GM12878 (cell line): ENCODE results near the gene PCLO. TPM values are rescaled to one million over a fixed set of nuclear protein-coding genes. Genes with fewer than 3 reads are reported as not detected.

ENCODE experiments used
- ATAC-seq: fragments of 200-7000 bp; cut with Tn5 transposase; 3 replicates; pipeline ENCODE4 v1.9.1; 2020; ENCODE audit warnings: mild to moderate bottlenecking, moderate library complexity
- BruUV-seq: library from RNA; stranded (reverse); fragments of 400-500 nt; replicated peaks from 2 replicates; lab custom pipeline; 2021; lab: Mats Ljungman, UMichigan
- CTCF ChIA-PET: fragments of 300-600 bp; sonication (Branson Sonifier 250); formaldehyde crosslinking; extraction: SDS; loops from one replicate; lab custom pipeline; 2021; ENCODE audit warnings: inconsistent platforms; lab: Yijun Ruan, JAX
- POLR2A ChIA-PET: fragments of 350-600 bp; formaldehyde crosslinking; extraction: SDS; loops from one replicate; lab custom pipeline; 2021; ENCODE audit warnings: inconsistent platforms; lab: Charles Lee
- RAD21 ChIA-PET: fragments of 300-600 bp; sonication (Branson Sonifier 250); formaldehyde crosslinking; loops from one replicate; lab custom pipeline; 2023; ENCODE audit warnings: antibody characterized with exemption; ENCODE audit not compliant: unreplicated experiment; lab: Charles Lee
- SMC1A ChIA-PET: fragments of 300-600 bp; sonication (Branson Sonifier 250); formaldehyde crosslinking; loops from one replicate; lab custom pipeline; 2023; ENCODE audit not compliant: unreplicated experiment, uncharacterized antibody; lab: Charles Lee
- DNase-seq: peaks from one replicate; pipeline ENCODE4 v3.0.0-alpha.2; 2011; ENCODE audit warnings: low read depth, low spot score
- FAIRE-seq: peaks from 3 replicates; lab custom pipeline; 2011; peaks lifted over from hg19 to GRCh38; lab: Jason Lieb, UNC
- H2AFZ ChIP-seq: 2 replicates; pipeline ENCODE4 v1.6.0; 2011; ENCODE audit warnings: low read depth, low read length, control low read depth; ENCODE audit not compliant: control insufficient read depth
- H3K27ac ChIP-seq: 2 replicates; pipeline ENCODE4 v1.5.1; 2011; ENCODE audit warnings: control low read depth; ENCODE audit not compliant: control insufficient read depth, insufficient read depth
- H3K27me3 ChIP-seq, 2 experiments: replicated peaks in 1 of 2; 2 replicates each; pipeline versions ENCODE4 v1.6.0 to v1.6.1; 2011; ENCODE audit warnings: low read length in 1 of 2; ENCODE audit not compliant: control insufficient read depth in 2 of 2, insufficient read depth in 2 of 2
- H3K36me3 ChIP-seq, 2 experiments: 2 replicates each; pipeline ENCODE4 v1.5.1; 2011; ENCODE audit warnings: low read length in 1 of 2; ENCODE audit not compliant: control insufficient read depth in 2 of 2, insufficient read depth in 2 of 2
- H3K4me1 ChIP-seq: 2 replicates; pipeline ENCODE4 v1.6.1; 2011; ENCODE audit warnings: mild to moderate bottlenecking, low read length, moderate library complexity, mixed read lengths; ENCODE audit not compliant: control insufficient read depth, insufficient read depth
- H3K4me2 ChIP-seq: 2 replicates; pipeline ENCODE4 v1.6.0; 2011; ENCODE audit warnings: control low read depth; ENCODE audit not compliant: control insufficient read depth, insufficient read depth
- H3K4me3 ChIP-seq: fragments of 200-600 bp; sonication (generic); 2 replicates; pipeline ENCODE4 v1.5.1; 2016
- H3K79me2 ChIP-seq: 2 replicates; pipeline ENCODE4 v1.6.0; 2011; ENCODE audit warnings: low read length; ENCODE audit not compliant: control insufficient read depth, insufficient read depth
- H3K9ac ChIP-seq: 2 replicates; pipeline ENCODE4 v1.8.0; 2011; ENCODE audit warnings: low read length, control low read depth, mixed read lengths; ENCODE audit not compliant: control insufficient read depth, insufficient read depth
- H3K9me3 ChIP-seq: replicated peaks from 3 replicates; pipeline ENCODE4 v1.5.1; 2011; ENCODE audit warnings: mild to moderate bottlenecking, low read length; ENCODE audit not compliant: control insufficient read depth, insufficient read depth
- H4K20me1 ChIP-seq: 2 replicates; pipeline ENCODE4 v1.6.0; 2011; ENCODE audit not compliant: control insufficient read depth, insufficient read depth
- CEBPZ ChIP-seq: fragments of 150-350 bp; IDR thresholded peaks from 2 replicates; pipeline ENCODE4 v1.6.1; 2016; ENCODE audit warnings: low read depth, low read length
- CHD4 ChIP-seq: fragments of 200-600 bp; sonication (generic); IDR thresholded peaks from 2 replicates; pipeline ENCODE4 v1.6.1; 2016; ENCODE audit warnings: mild to moderate bottlenecking
- CTCF ChIP-seq, 3 experiments: IDR thresholded peaks in 2 of 3; conservative IDR thresholded peaks in 1 of 3; 2 replicates each; pipeline ENCODE4 v1.5.1; 2011; ENCODE audit warnings: low read depth in 3 of 3, low read length in 3 of 3, mild to moderate bottlenecking in 3 of 3, control low read depth in 2 of 3, moderate library complexity in 2 of 3, inconsistent platforms in 1 of 3, mixed read lengths in 1 of 3; ENCODE audit not compliant: control insufficient read depth in 2 of 3, insufficient read depth in 1 of 3; ENCODE audit errors: extremely low read depth in 1 of 3
- IKZF1 ChIP-seq: fragments of 450-650 bp; conservative IDR thresholded peaks from 2 replicates; pipeline ENCODE4 v1.6.1; 2017; ENCODE audit warnings: antibody characterized with exemption, mild to moderate bottlenecking
- NFYA ChIP-seq: IDR thresholded peaks from 2 replicates; pipeline ENCODE4 v1.6.1; 2011; ENCODE audit warnings: low read depth, mild to moderate bottlenecking, low read length, improper control_type of control experiment, borderline replicate concordance
- POU2F2 ChIP-seq: IDR thresholded peaks from 3 replicates; pipeline ENCODE4 v1.6.1; 2011; ENCODE audit warnings: low read depth, mild to moderate bottlenecking, low read length, borderline replicate concordance
- RAD21 ChIP-seq: IDR thresholded peaks from 2 replicates; pipeline ENCODE4 v1.6.1; 2011; ENCODE audit warnings: mild to moderate bottlenecking, low read depth, low read length, moderate library complexity; ENCODE audit not compliant: insufficient read depth
- SMC3 ChIP-seq: IDR thresholded peaks from 2 replicates; pipeline ENCODE4 v1.6.1; 2011; ENCODE audit warnings: low read length, improper control_type of control experiment, borderline replicate concordance
- ZZZ3 ChIP-seq: IDR thresholded peaks from 2 replicates; pipeline ENCODE4 v1.6.1; 2011; ENCODE audit warnings: low read depth; ENCODE audit not compliant: control insufficient read depth, insufficient read length
- WGBS: methylation state at CpG from one replicate; pipeline ENCODE4 v1.1.6; 2016; ENCODE audit warnings: low lambda C conversion rate; ENCODE audit not compliant: insufficient replicate concordance, insufficient coverage; ENCODE audit errors: missing lambda C conversion rate; 5-methylcytosine and 5-hydroxymethylcytosine counted together
- in situ Hi-C: fragments of 300-500 bp; cut with MboI; formaldehyde crosslinking; loops from 9 replicates; pipeline ENCODE4 v1.14.3; 2018; ENCODE audit warnings: mixed read lengths
- intact Hi-C: fragments of 100-400 bp; cut with micrococcal nuclease; formaldehyde crosslinking; loops from one replicate; pipeline ENCODE4 v1.14.2; 2022; ENCODE audit not compliant: unreplicated experiment
- polyA plus RNA-seq, 11 experiments: library from polyadenylated mRNA; depleted of rRNA in 4 of 11; unstranded in 6 of 11; stranded (reverse) in 5 of 11; fragments of >200 nt; fragmentation: Nextera tagmentation in 4 of 11; fragmentation: Illumina TruSeq in 1 of 11; extraction: Ambion mirVana in 4 of 11; extraction: Trizol in 1 of 11; gene quantifications; 1 replicate in 1 of 11; 2 replicates in 10 of 11; pipeline versions ENCODE4 v1.2.1 to v1.2.3, GENCODE V29; 2011 to 2016; ENCODE audit warnings: inconsistent platforms in 2 of 11, missing spikeins in 2 of 11, low read depth in 1 of 11
- total RNA-seq, 4 experiments: library from RNA; depleted of rRNA in 3 of 4; stranded (reverse); fragments of >200 nt in 3 of 4; fragmentation: Illumina TruSeq in 1 of 4; extraction: Trizol in 1 of 4; gene quantifications; 2 replicates each; pipeline versions ENCODE4 v1.2.1 to v1.2.3, GENCODE V29; 2013 to 2021

The PCLO gene
- total and polyA plus RNA-seq, 10 of the 15 experiments (the other 5 are each of a cell fraction or from before 2014, with no cell fraction given), result 0.01 to 0.08 (median 0.03) TPM; not detected in 6

- CTCF ChIA-PET, result interaction anchor here (0.6 to 2.5 kb wide), 10 partner anchors 10 to 1240 kb away, joined by 3 to 8 read pairs (median 4); no protein-coding TSS in a partner anchor
- no peak for TF ChIP-seq ZZZ3
- peak; percentile 48 to 60 (median 57) for TF ChIP-seq CTCF (IDR thresholded peaks at IDR 0.05 in 2 of 3, conservative IDR thresholded peaks at IDR 0.05 in 1 of 3; ENCODE audit: control insufficient read depth in 2 of 3, extremely low read depth in 1 of 3, insufficient read depth in 1 of 3, low read depth in 3 of 3, low read length in 3 of 3)
- TF ChIP-seq CHD4, result no peak
- no peak for TF ChIP-seq NFYA
- TF ChIP-seq POU2F2, result no peak
- TF ChIP-seq SMC3, result 0 out of 2 replicates have a peak, but pooled peaks have one; percentile 29
- peak; percentile 38 for TF ChIP-seq RAD21
- no peak for TF ChIP-seq IKZF1
- no peak for TF ChIP-seq CEBPZ
- no peak overlapping the region for H3K4me3 ChIP-seq
- H3K79me2 ChIP-seq, result no peaks in the 10 kb centered on the region
- no TSS peak for BruUV-seq
- H3K4me1 ChIP-seq, result no peaks in the 10 kb centered on the region
- POLR2A ChIA-PET, result no interaction called here
- H4K20me1 ChIP-seq, result no peaks in the 10 kb centered on the region
- SMC1A ChIA-PET, result interaction anchor here (1.0 to 1.3 kb wide), 2 partner anchors 147 to 1240 kb away, joined by 3 read pairs; no protein-coding TSS in a partner anchor
- H3K4me2 ChIP-seq, result no peak overlapping the region
- in situ Hi-C loops, result no loop called here
- no peaks in the 10 kb centered on the region for H3K9me3 ChIP-seq
- intact Hi-C loops, result no loop called here
- H3K36me3 ChIP-seq, result no peaks in the 10 kb centered on the region
- DNase-seq (no peak), FAIRE-seq (no peak), ATAC-seq (peak; percentile 80)
- RAD21 ChIA-PET, result no interaction called here
- no peak overlapping the region for H3K27ac ChIP-seq
- H2AFZ ChIP-seq, result no peak overlapping the region
- no peaks in the 10 kb centered on the region; a peak in 1 of 4 replicates for H3K27me3 ChIP-seq
- WGBS, result 10% methylated on average over 3 of the region's 3 CpGs
- no peak overlapping the region for H3K9ac ChIP-seq
These were observed 422.3 kb downstream of the PCLO start for GRCh38 chr7:82740246-82740848.
